NCI-H146 (cell line): Measurements from ENCODE around the gene CNIH2.
"Not testable (repeated sequence)": the region's sequence is repeated elsewhere in the genome, so short reads cannot be mapped to it uniquely, and the experiment has no call there.

Source experiments
- DNase-seq: peaks from one replicate; lab custom pipeline; 2025; lab: John Stamatoyannopoulos, UW

Gene CNIH2

GRCh38 chr11:66315498-66315885 is 37.5 kb downstream of the CNIH2 start:
- DNase-seq: no peak

GRCh38 chr11:66315921-66316811 is 38.2 kb downstream of the CNIH2 start:
- DNase-seq: peak; percentile 29

GRCh38 chr11:66316849-66317251 is 38.9 kb downstream of the CNIH2 start, which contains the start of gene CD248:
CD248 (minus strand) TSS chr11:66317044; CDS start chr11:66317027, 17 bp downstream.
- DNase-seq: peak; percentile 38

GRCh38 chr11:66317322-66317722 is 39.3 kb downstream of the CNIH2 start:
- no peak for DNase-seq

- DNase-seq: no peak
Measured at GRCh38 chr11:66317723-66318599, 40.0 kb downstream of the CNIH2 start.

GRCh38 chr11:66318600-66318970 is 40.6 kb downstream of the CNIH2 start:
- no peak for DNase-seq

GRCh38 chr11:66320289-66320688 is 42.3 kb downstream of the CNIH2 start:
- not testable (repeated sequence) for DNase-seq

- not testable (repeated sequence) for DNase-seq
Measured at GRCh38 chr11:66320748-66321147, 42.8 kb downstream of the CNIH2 start.

GRCh38 chr11:66321606-66322005 is 43.6 kb downstream of the CNIH2 start:
- no peak for DNase-seq

- DNase-seq: no peak
Measured at GRCh38 chr11:66322732-66323427, 44.9 kb downstream of the CNIH2 start.

GRCh38 chr11:66323684-66324083 is 45.7 kb downstream of the CNIH2 start:
- no peak for DNase-seq

GRCh38 chr11:66324664-66325063 is 46.7 kb downstream of the CNIH2 start:
- no peak for DNase-seq

- DNase-seq: no peak
Measured at GRCh38 chr11:66325263-66325671, 47.3 kb downstream of the CNIH2 start.

- no peak for DNase-seq
Measured at GRCh38 chr11:66326261-66327111, 48.5 kb downstream of the CNIH2 start.

- no peak for DNase-seq
Measured at GRCh38 chr11:66327171-66328030, 49.4 kb downstream of the CNIH2 start.

- DNase-seq: no peak
Measured at GRCh38 chr11:66328031-66328301, 50.0 kb downstream of the CNIH2 start.

GRCh38 chr11:66328302-66329144 is 50.5 kb downstream of the CNIH2 start:
- peak; percentile 63 for DNase-seq

- no peak for DNase-seq
Measured at GRCh38 chr11:66329165-66329673, 51.2 kb downstream of the CNIH2 start.

GRCh38 chr11:66330931-66331330 is 53.0 kb downstream of the CNIH2 start:
- DNase-seq: no peak
